NCI-H187 treated with DMSO at 0.1 percent for 48 hours (cell line): ENCODE data around the gene NUTF2.
"Not testable (repeated sequence)": the region's sequence is repeated elsewhere in the genome, so short reads cannot be mapped to it uniquely, and the experiment has no call there.

Experiments
- DNase-seq: peaks from one replicate; lab custom pipeline; 2025; lab: John Stamatoyannopoulos, UW

NUTF2 gene

DNA sequence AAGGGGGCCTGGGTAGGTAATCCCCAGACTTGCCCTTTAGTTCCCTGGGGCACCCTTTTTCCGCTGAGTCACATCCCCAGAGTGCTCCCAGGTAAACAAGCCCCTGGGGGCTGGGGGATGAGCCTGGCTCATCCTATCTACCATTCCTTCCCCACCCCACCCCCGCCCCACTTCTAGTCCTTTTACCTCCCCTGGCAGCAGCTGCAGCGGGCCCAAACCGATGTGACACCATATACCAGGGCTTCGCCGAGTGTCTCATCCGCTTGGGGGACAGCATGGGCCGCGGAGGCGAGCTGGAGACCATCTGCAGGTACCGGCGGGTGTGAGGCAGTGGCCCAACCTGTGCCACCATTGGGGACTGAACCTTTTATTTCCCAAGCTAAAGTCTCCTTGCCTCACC, 38.8 kb downstream of the NUTF2 start:
- no peak for DNase-seq

DNA sequence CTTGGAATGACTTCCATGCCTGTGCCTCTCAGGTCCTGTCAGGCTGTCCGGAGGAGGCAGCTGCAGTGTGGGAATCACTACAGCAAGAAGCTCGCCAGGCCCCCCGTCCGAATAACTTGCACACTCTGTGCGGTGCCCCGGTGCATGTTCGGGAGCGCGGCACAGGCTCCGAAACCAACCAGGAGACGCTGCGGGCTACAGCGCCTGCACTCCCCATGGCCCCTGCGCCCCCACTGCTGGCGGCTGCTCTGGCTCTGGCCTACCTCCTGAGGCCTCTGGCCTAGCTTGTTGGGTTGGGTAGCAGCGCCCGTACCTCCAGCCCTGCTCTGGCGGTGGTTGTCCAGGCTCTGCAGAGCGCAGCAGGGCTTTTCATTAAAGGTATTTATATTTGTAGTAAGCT, 39.2 kb downstream of the NUTF2 start:
- no peak for DNase-seq

DNA sequence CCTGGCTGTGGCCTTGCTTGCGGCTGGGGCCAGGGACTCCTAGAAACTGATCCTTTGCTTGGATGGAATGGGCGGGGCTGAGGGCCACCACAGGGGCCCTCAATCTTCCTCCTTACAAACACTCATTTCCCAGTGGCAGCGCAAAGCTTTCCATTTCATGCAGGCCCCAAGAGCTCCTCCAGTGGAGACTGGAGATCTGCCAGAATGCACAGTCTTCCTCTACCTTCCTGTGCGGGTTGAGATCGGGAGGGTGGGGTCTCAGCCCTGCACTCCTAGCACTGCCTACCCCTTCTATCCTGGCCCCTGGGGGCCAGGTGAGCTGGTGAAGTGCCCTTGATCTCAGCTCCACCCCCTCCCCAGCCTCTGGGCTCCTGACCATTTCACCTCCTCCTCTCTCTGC, 39.7 kb downstream of the NUTF2 start:
- DNase-seq, result peak; percentile 33

- no peak for DNase-seq
These were observed 41.6 kb downstream of the NUTF2 start for GRCh38 chr16:67888331-67888730.

DNA sequence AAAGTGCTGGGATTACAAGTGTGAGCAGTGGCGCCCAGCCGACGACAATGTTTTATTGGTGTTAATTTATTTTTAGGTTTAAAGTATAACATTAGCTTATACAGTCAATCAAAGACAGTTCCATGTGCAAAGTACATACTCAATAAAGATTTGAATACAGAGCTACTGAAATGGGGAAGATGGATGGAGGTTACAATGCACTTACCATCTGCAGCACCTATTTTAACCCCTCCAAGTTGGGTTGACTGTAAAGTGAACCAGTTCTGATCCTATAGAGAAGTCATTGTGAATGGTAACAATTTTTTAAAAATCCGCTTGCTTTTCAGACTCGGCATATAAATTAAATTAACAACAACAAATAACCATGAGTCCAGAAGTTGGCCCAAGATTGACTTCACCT, 45.6 kb downstream of the NUTF2 start:
- DNase-seq, result no peak

- peak; percentile 66 for DNase-seq
These were observed 46.4 kb downstream of the NUTF2 start, which contains the start of gene PSKH1 for GRCh38 chr16:67892899-67893742. Gene PSKH1, plus strand, starts transcription at chr16:67893254. Its CDS starts 15,496 bp downstream, at chr16:67908750.

DNA sequence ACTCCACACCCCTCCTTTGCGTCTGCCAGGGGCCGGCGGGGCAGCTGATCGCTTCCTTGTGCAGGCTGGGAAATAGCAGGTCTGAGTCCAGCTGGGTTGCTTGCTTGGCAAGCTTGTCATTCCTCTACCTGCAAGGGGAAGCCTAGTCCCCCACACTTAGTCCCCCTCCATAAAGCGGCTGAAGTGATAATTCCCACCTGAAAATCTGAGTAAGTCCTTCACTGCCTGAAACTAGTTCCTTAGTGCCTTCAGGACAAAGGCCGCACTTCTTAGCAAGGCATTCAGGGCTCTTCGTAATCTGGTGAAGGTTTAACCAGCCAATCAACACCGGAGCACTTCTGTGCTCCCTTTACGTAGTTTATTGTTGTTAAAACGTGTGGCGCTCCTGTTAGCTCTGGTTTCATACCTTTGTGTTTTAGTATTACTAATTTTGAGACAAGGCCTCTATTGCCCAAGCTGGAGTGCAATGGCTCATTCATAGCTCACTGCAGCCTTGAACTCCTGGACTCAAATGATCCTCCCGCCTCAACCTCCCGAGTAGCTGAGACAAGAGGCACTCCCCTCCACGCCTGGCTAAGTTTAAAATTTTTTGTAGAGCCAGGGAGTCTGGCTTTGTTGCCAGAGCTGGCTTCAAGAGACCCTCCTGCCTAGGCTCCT, 47.1 kb downstream of the NUTF2 start:
- DNase-seq, result no peak

DNA sequence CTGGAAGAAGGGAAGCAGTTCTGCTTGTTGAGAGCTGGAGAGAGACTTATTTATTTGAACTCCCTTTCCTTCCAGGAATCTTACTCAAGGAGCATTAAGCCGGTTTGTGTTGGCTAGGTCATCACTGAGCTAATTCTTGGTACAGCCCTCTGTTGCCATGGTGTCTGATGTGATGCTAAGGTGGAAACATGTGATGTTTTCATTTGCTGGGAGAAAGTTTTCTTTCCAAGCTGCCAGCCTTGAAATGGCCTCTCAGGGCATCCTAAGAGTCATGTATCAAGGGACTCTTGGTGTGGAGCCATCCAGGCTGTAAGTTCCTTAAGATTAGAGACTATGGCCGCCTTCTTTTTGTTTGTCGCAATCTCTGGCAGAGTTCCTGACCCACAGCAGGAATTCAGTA, 50.5 kb downstream of the NUTF2 start:
- no peak for DNase-seq

- no peak for DNase-seq
These were observed 55.0 kb downstream of the NUTF2 start for GRCh38 chr16:67901734-67902133.

GRCh38 chr16:67902831-67903230, 56.1 kb downstream of the NUTF2 start:
- DNase-seq, result no peak

GRCh38 chr16:67907397-67908180, 60.9 kb downstream of the NUTF2 start:
- DNase-seq, result no peak

DNA sequence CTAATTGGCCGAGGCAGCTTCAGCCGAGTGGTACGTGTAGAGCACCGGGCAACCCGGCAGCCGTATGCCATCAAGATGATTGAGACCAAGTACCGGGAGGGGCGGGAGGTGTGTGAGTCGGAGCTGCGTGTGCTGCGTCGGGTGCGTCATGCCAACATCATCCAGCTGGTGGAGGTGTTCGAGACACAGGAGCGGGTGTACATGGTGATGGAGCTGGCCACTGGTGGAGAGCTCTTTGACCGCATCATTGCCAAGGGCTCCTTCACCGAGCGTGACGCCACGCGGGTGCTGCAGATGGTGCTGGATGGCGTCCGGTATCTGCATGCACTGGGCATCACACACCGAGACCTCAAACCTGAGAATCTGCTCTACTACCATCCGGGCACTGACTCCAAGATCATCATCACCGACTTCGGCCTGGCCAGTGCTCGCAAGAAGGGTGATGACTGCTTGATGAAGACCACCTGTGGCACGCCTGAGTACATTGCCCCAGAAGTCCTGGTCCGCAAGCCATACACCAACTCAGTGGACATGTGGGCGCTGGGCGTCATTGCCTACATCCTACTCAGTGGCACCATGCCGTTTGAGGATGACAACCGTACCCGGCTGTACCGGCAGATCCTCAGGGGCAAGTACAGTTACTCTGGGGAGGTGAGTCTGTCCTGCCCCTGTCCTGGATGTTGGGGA, 62.5 kb downstream of the NUTF2 start:
- DNase-seq, result no peak

GRCh38 chr16:67910158-67910557, 63.4 kb downstream of the NUTF2 start:
- no peak for DNase-seq

- DNase-seq, result no peak
These were observed 68.2 kb downstream of the NUTF2 start for GRCh38 chr16:67914758-67915495.

GRCh38 chr16:67915496-67915769, 68.7 kb downstream of the NUTF2 start:
- DNase-seq, result not testable (repeated sequence)

DNA sequence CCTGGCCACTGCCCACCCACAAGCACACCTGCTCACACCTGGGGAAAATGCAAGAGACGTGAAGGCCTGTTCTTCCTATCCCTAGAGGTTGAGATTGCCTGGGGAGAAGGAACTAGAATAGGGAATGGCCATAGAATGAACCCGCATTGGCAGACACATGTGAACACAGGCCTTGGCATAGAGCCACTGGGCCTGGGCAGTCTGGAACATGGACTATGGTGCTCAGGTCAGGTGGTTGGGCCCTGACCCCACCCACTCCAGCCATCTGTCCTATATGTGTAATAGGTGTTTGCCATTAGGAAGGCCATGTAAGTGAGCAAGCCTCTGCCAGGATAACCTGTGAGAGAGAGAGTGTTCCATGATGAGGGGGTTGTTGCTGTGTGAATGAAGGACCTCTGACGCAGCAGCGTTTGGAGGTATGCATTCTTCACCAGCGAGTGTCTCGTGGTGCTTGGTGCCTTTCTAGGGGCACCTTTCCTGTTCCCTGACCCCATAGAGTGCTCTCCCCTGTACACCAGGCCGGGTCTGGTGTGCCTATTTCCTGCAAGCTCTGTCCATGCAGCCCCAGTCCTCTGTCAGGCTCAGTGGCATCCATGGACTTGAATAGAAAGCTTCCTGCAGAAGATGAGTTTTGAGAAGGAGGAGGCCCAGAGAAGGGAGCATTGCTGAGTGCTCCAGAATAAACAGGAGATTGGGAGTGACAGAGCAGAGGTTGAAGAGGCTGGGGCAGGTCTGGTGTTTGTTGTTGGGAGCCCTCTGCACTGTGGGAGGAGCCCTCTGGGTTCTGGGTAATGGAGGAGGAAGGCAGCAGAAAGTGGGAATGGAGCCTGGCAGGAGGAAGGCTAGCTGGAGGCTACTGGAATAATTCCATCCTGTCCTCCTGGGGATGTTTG, 69.3 kb downstream of the NUTF2 start:
- no peak for DNase-seq

- DNase-seq, result no peak
These were observed 70.6 kb downstream of the NUTF2 start for GRCh38 chr16:67917140-67917851.

DNA sequence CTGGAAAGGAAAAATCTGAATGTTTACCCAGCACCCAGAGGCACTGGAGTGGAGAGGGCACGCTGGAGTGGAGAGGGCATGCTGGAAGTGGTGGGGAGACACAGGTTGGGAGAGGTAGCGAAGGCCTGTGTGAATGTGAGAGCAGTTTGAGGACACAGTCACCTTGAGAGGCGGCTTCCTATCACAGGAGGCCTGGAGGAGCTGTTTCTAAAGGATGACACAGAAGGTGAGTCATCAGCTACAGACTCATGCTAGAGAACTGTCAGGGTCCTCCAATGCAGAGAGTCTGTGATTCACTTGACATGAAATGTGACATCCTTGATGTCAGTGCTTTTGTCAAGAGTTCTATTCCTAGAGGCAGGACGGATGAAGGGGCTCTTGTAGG, 71.1 kb downstream of the NUTF2 start:
- no peak for DNase-seq

DNA sequence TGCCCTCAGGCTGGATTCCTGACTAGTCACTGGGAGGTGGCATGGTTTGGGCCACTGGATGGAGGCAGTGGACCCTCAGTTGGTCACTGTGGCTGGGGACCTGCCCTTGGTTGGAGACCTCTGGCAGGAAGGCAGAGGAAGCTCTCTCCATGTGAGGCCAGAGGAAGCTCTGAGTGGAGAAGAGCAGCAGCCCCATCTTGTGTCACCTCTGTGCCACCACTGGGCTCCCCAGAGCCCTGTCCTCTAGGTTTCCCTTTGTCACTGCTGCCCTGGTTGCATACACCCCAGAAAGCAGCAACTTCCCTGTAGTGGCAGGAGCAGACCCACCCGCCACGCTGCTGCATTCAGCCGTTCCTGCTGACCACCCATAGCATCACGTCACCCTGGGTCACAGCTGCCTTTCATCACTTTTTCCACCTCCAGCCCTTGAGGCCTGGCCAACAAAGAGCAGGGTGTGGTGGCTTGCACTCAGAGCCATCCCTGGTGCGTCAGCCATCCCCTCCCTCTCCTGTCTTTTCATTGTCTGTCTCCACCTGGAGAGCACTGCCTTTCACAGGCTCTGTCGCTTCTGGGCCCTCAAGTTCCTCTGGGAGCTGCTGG, 73.0 kb downstream of the NUTF2 start:
- DNase-seq, result no peak
